ENCODE results near the gene SLC23A2.

The SLC23A2 gene

GRCh38 chr20:4809707-4810106, 191.6 kb downstream of the SLC23A2 start:
- TF ChIP-seq REST (IDR thresholded peaks at IDR 0.05; ENCODE audit: insufficient read depth in 1 of 2, low read depth in 2 of 2, low read length in 2 of 2) (no peak), FOXP2 (optimal IDR thresholded peaks at IDR 0.05; ENCODE audit: borderline replicate concordance, extremely low read depth, extremely low read length, insufficient read depth) (no peak), TAF1 (IDR thresholded peaks at IDR 0.05; ENCODE audit: borderline replicate concordance, insufficient read depth, low read length) (no peak), SIN3A (IDR thresholded peaks at IDR 0.05; ENCODE audit: borderline replicate concordance, insufficient read depth, low read length) (no peak), POLR2AphosphoS5 (IDR thresholded peaks at IDR 0.05; ENCODE audit: low read depth, low read length) (no peak)

- no peak for TF ChIP-seq POLR2AphosphoS5 (IDR thresholded peaks at IDR 0.05; ENCODE audit: low read depth, low read length)
- TF ChIP-seq SIN3A (IDR thresholded peaks at IDR 0.05; ENCODE audit: borderline replicate concordance, insufficient read depth, low read length), result no peak
- no peak for TF ChIP-seq FOXP2 (optimal IDR thresholded peaks at IDR 0.05; ENCODE audit: borderline replicate concordance, extremely low read depth, extremely low read length, insufficient read depth)
- no peak for TF ChIP-seq REST (IDR thresholded peaks at IDR 0.05; ENCODE audit: insufficient read depth in 1 of 2, low read depth in 2 of 2, low read length in 2 of 2)
- no peak for TF ChIP-seq TAF1 (IDR thresholded peaks at IDR 0.05; ENCODE audit: borderline replicate concordance, insufficient read depth, low read length)
Measured at GRCh38 chr20:4808872-4809271, 192.4 kb downstream of the SLC23A2 start.

DNA sequence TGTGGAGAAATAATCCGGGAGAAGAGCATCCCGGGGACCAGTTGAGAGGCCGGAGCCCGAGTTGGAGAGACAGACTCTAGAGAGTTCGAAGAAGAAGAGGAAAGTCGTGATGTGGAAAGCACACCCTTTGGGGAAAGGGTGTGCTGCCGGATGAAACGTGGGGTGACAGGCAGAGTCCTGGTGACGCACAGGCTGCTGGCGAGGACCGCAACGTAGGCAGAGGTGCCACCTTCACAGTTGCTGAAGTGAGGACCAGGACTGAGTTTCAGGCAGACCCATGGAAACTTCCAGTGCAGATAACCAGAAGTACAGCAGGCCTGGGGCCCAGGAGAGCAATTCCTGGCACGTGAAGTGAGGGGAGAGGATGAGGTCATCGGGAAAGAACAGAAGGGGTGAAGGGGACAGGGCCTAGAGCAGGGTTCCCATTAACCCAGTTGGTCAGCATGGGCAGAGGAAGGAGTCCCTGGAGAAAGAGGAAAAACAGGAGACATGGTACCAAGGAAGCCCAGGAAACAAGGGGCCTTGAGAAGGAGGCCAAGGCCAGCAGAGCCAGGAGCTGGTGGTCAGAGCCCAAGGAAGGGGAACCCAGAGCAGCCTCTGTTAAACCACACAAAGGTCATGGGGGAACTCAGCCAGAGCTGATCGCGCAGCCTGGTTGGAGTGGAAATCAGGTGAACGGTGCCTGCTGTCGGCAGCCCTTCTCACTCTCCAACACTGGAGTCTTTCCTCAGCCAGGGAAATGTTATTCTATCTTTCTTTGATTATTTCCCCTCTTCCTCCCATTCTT, 195.5 kb downstream of the SLC23A2 start:
- TF ChIP-seq SIN3A (IDR thresholded peaks at IDR 0.05; ENCODE audit: borderline replicate concordance, insufficient read depth, low read length) (no peak), FOXP2 (optimal IDR thresholded peaks at IDR 0.05; ENCODE audit: borderline replicate concordance, extremely low read depth, extremely low read length, insufficient read depth) (no peak), REST (IDR thresholded peaks at IDR 0.05; ENCODE audit: insufficient read depth in 1 of 2, low read depth in 2 of 2, low read length in 2 of 2) (no peak), TAF1 (IDR thresholded peaks at IDR 0.05; ENCODE audit: borderline replicate concordance, insufficient read depth, low read length) (no peak), POLR2AphosphoS5 (IDR thresholded peaks at IDR 0.05; ENCODE audit: low read depth, low read length) (no peak)

DNA sequence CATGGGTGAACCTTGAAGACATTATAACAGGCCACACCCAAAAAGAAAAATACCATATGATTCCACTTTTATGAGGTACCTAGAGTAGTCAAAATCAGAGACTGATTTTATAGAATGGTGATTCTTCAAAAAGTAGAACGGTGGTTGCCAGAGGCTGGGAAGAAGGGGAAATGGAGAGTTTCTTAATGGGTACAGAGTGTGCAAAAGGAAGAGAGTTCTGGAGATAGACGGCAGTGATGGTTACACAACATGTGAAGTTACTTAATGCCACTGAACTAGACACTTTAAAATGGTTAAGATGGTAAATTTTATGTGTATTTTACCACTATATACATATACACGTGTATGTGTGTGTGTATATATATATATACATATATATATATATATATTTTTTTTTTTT, 198.8 kb downstream of the SLC23A2 start:
- TF ChIP-seq POLR2AphosphoS5 (IDR thresholded peaks at IDR 0.05; ENCODE audit: low read depth, low read length) (no peak), REST (IDR thresholded peaks at IDR 0.05; ENCODE audit: insufficient read depth in 1 of 2, low read depth in 2 of 2, low read length in 2 of 2) (no peak), TAF1 (IDR thresholded peaks at IDR 0.05; ENCODE audit: borderline replicate concordance, insufficient read depth, low read length) (no peak), FOXP2 (optimal IDR thresholded peaks at IDR 0.05; ENCODE audit: borderline replicate concordance, extremely low read depth, extremely low read length, insufficient read depth) (no peak), SIN3A (IDR thresholded peaks at IDR 0.05; ENCODE audit: borderline replicate concordance, insufficient read depth, low read length) (no peak)

All from PFSK-1 (cell line).